Endodermal cell (in vitro differentiated cells): ENCODE measurements around the gene MLLT3. TPM values are rescaled to one million over a fixed set of nuclear protein-coding genes. Genes with fewer than 3 reads are reported as not detected.

ENCODE experiments used
- DNase-seq: peaks from one replicate; pipeline ENCODE4 v3.0.0-alpha.2; 2017
- H3K27ac ChIP-seq: 2 replicates; pipeline ENCODE4 v1.5.1; 2013; ENCODE audit warnings: mild to moderate bottlenecking, low read depth, low read length, moderate library complexity
- H3K27me3 ChIP-seq: 2 replicates; pipeline ENCODE4 v1.6.1; 2013; ENCODE audit warnings: mild to moderate bottlenecking, low read length, moderate library complexity; ENCODE audit not compliant: insufficient read depth, control insufficient read depth, poor library complexity, severe bottlenecking
- H3K36me3 ChIP-seq: 2 replicates; pipeline ENCODE4 v1.7.0; 2013; ENCODE audit warnings: mild to moderate bottlenecking, low read length, moderate library complexity; ENCODE audit not compliant: control insufficient read depth, insufficient read depth
- H3K4me1 ChIP-seq: one replicate; pipeline ENCODE4 v1.7.0; 2013; ENCODE audit warnings: low read length; ENCODE audit not compliant: control insufficient read depth, insufficient read depth
- H3K4me3 ChIP-seq: 2 replicates; pipeline ENCODE4 v1.5.1; 2013; ENCODE audit warnings: mild to moderate bottlenecking, low read length, moderate library complexity
- H3K9ac ChIP-seq: 2 replicates; pipeline ENCODE4 v1.6.1; 2013; ENCODE audit warnings: mild to moderate bottlenecking, low read length, moderate library complexity; ENCODE audit not compliant: poor library complexity, severe bottlenecking; ENCODE audit errors: extremely low read depth
- H3K9me3 ChIP-seq: 2 replicates; pipeline ENCODE4 v1.6.1; 2013; ENCODE audit warnings: mild to moderate bottlenecking, low read length, moderate library complexity; ENCODE audit not compliant: control insufficient read depth
- H3K27ac Mint-ChIP-seq: 2 replicates; pipeline ENCODE4 v1.8.0; 2020; ENCODE audit warnings: mixed read lengths
- H3K27me3 Mint-ChIP-seq: 2 replicates; pipeline ENCODE4 v1.8.0; 2021; ENCODE audit warnings: mild to moderate bottlenecking, mixed read lengths; ENCODE audit not compliant: insufficient read depth
- H3K36me3 Mint-ChIP-seq: 2 replicates; pipeline ENCODE4 v1.8.0; 2020; ENCODE audit warnings: low read depth, mixed read lengths
- H3K4me1 Mint-ChIP-seq: 2 replicates; pipeline ENCODE4 v1.8.0; 2020; ENCODE audit warnings: mixed read lengths
- H3K4me3 Mint-ChIP-seq: 2 replicates; pipeline ENCODE4 v1.8.0; 2020; ENCODE audit warnings: mild to moderate bottlenecking, moderate library complexity, mixed read lengths
- H3K9me3 Mint-ChIP-seq: 2 replicates; pipeline ENCODE4 v1.8.0; 2020; ENCODE audit warnings: mild to moderate bottlenecking, mixed read lengths
- WGBS, 2 experiments: methylation state at CpG; one replicate each; pipeline versions ENCODE4 v1.1.5 to v1.1.7; 2013; ENCODE audit warnings: missing lambda C conversion rate in 2 of 2, mixed read lengths in 1 of 2; ENCODE audit not compliant: insufficient coverage in 1 of 2, insufficient read length in 1 of 2; 5-methylcytosine and 5-hydroxymethylcytosine counted together
- total RNA-seq, 2 donors: library from RNA; stranded (reverse); fragmentation: NEBNext Ultra II Directional in 1 of 2; extraction: Animal tissue kit (Norgen Biotek cat#: 25700) in 1 of 2; gene quantifications; 2 replicates in 1 of 2; 3 replicates in 1 of 2; pipeline ENCODE4 v1.2.1, GENCODE V29; 2021
- TF ChIP-seq, protein P1 (sequence below): fragments of 200-600 bp; sonication (generic); conservative IDR thresholded peaks from 2 replicates; pipeline ENCODE4 v1.5.0; 2021; ENCODE audit warnings: antibody characterized with exemption, mild to moderate bottlenecking

The MLLT3 gene
- total RNA-seq, 2 donors from 2014 or later = 5.5 to 12.2 TPM

DNA sequence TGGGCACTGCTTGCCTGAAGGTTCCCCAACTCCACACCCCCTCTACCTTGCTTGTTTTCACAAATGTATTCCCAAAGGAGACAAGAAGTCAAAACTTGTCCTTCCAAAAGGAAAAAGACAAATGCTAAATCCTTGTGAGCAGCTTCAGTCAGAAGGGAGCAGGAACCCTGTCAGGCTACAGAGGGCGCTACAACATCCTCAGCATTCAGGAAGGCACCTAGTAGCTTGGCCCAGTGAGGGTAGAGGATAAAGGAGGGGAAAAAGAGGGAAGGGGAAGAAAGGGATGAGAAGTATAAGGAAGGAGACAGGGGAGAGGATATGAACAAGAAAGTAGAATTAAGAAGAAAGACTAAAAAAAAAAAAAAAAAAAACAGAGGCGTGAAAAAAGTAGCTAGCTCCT is 97.5 kb downstream of the MLLT3 start:
- Mint-ChIP-seq H3K4me1 (peaks cover 37% of the 10 kb centered on the region), H3K27me3 (no peaks in the 10 kb centered on the region), H3K4me3 (no peak overlapping the region), H3K36me3 (no peaks in the 10 kb centered on the region), H3K27ac (no peak overlapping the region), H3K9me3 (no peaks in the 10 kb centered on the region)
- DNase-seq = peak; percentile 85
- Histone ChIP-seq H3K27ac (no peak overlapping the region), H3K27me3 (no peaks in the 10 kb centered on the region), H3K4me1 (peaks cover 21% of the 10 kb centered on the region), H3K36me3 (no peaks in the 10 kb centered on the region), H3K9ac (no peak overlapping the region), H3K4me3 (no peak overlapping the region), H3K9me3 (no peaks in the 10 kb centered on the region)
- WGBS, 2 experiments = 63% methylated on average over 1 to 2 of the region's 2 CpGs
- TF ChIP-seq, protein P1, sequence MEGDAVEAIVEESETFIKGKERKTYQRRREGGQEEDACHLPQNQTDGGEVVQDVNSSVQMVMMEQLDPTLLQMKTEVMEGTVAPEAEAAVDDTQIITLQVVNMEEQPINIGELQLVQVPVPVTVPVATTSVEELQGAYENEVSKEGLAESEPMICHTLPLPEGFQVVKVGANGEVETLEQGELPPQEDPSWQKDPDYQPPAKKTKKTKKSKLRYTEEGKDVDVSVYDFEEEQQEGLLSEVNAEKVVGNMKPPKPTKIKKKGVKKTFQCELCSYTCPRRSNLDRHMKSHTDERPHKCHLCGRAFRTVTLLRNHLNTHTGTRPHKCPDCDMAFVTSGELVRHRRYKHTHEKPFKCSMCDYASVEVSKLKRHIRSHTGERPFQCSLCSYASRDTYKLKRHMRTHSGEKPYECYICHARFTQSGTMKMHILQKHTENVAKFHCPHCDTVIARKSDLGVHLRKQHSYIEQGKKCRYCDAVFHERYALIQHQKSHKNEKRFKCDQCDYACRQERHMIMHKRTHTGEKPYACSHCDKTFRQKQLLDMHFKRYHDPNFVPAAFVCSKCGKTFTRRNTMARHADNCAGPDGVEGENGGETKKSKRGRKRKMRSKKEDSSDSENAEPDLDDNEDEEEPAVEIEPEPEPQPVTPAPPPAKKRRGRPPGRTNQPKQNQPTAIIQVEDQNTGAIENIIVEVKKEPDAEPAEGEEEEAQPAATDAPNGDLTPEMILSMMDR = peak; percentile 85

DNA sequence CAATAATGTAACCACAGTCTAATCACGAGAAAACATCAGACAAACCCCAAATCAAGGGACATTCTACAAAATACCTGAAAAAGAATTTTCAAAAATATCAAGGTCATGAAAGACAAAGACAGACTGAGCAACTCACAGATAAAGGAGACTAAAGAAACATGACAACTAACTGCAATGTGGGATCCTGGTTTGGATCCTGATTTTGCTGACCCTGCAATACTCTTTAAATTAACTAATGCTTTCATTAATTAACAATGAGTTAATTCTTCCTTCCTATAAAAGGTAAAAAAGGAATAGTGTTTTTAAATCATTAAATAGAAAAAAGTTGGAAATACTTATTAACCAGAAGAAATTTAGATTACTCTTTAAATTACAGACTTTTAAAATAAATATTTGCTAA is 103.6 kb downstream of the MLLT3 start:
- H3K27ac Mint-ChIP-seq = no peak overlapping the region
- TF ChIP-seq, protein P1 = no peak
- H3K4me3 ChIP-seq = no peak overlapping the region
- H3K9ac ChIP-seq = no peak overlapping the region
- no peak overlapping the region for H3K4me3 Mint-ChIP-seq
- 96 to 100% methylated on average over 1 of the region's 1 CpG for WGBS, 2 experiments
- DNase-seq = no peak
- H3K36me3 ChIP-seq = no peaks in the 10 kb centered on the region
- no peaks in the 10 kb centered on the region for H3K4me1 Mint-ChIP-seq
- no peak overlapping the region for H3K27ac ChIP-seq
- no peaks in the 10 kb centered on the region for H3K27me3 ChIP-seq
- no peaks in the 10 kb centered on the region for H3K36me3 Mint-ChIP-seq
- H3K9me3 ChIP-seq = no peaks in the 10 kb centered on the region
- no peaks in the 10 kb centered on the region for H3K9me3 Mint-ChIP-seq
- H3K4me1 ChIP-seq = no peaks in the 10 kb centered on the region
- H3K27me3 Mint-ChIP-seq = no peaks in the 10 kb centered on the region

DNA sequence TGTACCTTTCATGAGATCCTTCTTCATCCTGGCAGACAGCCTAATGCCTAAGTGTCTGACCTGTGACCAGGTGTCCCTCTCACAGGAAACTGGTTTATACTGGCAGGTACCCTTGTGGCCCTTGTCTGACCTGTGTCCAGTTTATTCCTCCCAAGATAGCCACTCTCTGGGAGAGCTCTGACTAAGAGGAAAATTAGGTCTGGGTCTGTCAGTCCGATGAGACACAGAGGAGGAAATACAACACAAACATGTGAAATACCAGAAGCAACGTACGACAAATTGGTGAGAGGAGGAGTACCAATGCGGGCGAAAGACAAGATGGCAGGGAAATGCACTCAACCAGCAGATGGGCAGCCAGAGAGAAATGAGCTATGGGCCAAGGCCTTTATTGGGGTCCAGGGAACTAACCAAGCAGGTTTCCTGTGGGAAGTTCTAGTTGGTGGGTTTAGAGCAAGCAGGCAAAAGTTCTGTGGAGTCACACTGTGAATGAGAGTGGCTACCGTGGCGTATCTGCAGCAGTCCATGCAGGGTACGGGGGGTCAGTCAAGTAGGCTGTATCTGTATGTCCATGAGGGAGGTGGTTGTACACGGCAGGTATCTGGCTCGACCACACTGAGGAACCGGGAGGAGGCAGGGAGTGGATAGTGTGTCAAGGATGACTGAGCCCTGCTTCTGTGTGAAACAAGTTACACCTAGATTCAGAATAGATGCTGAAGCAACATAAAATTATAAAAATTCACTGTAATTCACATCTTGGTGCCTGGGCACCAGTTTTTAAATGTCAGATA is 109.0 kb downstream of the MLLT3 start:
- DNase-seq = no peak
- peaks cover under 1% of the 10 kb centered on the region for H3K4me1 Mint-ChIP-seq
- no peak overlapping the region for H3K27ac ChIP-seq
- no peaks in the 10 kb centered on the region for H3K36me3 ChIP-seq
- H3K36me3 Mint-ChIP-seq = no peaks in the 10 kb centered on the region
- WGBS, 2 experiments = 93 to 99% methylated on average over 8 to 11 of the region's 11 CpGs
- no peaks in the 10 kb centered on the region for H3K27me3 ChIP-seq
- no peak overlapping the region for H3K4me3 Mint-ChIP-seq
- H3K9me3 ChIP-seq = no peaks in the 10 kb centered on the region
- peaks cover 2% of the 10 kb centered on the region for H3K27me3 Mint-ChIP-seq
- TF ChIP-seq, protein P1 = no peak
- H3K9ac ChIP-seq = no peak overlapping the region
- no peaks in the 10 kb centered on the region for H3K4me1 ChIP-seq
- H3K27ac Mint-ChIP-seq = no peak overlapping the region
- no peaks in the 10 kb centered on the region for H3K9me3 Mint-ChIP-seq
- H3K4me3 ChIP-seq = no peak overlapping the region
